ENCODE results near the gene ZNRF3. TPM values are rescaled to one million over a fixed set of nuclear protein-coding genes. Genes with fewer than 3 reads are reported as not detected.

Gene ZNRF3
- total RNA-seq, 1 donor from 2014 or later = 7.4 TPM

- DNase-seq = no peak
These were observed 208.9 kb downstream of the ZNRF3 start for GRCh38 chr22:29092243-29092642.

- DNase-seq = no peak
These were observed 209.7 kb downstream of the ZNRF3 start for GRCh38 chr22:29093030-29093429.

DNA sequence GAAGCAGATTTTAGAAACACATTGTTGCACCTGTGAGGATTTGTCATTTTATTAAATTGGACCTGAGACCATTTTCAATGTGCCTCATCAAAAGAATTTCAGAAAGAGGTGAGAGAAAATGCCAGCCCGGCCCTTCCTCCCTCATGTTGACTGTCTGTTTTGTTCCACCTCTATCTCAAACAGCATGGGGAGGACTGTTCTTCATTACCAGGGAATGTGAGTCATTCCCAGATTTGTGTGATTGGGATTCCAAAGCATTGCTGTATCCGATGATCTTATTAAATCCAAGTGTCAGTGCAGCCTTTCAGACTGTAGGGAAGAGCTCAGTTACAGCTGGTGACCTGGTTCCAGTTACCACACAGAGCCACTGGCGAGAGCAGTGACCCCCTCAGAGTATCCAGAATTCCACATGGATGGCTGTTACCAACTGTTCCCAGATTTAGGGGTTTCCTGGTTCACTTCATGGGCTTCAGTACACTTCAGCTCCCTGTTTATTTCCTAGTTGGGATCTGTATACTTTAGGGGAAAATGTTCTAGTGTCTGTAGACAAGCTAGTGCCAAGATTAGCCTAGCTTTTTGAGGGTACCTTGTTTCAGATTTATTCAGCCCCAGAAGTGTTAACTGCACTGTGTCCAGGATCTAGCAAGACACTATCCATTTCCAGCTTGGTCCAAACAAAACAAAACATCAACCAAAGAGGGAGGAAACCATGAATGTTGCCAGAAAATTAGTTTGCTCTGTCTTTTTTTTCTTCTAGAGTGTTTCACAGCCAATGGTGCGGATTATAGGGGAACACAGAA, 210.3 kb downstream of the ZNRF3 start:
- DNase-seq = peak; percentile 87

DNA sequence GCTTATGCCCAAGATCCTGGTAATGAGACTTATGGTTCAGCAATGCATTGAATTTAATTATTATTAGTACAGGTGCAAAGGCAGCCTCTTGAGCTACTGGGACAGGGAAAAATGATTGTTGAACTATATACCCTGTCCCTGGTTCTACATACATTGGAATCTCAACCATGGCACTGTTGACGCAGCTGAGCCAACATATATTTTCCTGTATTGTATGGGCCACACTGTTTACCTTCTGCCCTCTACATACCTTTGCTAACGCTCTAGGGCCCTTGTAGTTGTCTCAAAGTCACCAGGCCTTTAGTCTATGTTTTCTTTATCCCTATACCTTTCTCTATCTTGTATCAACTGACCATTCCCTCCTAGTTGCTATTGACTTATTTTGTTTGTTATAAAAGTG, 212.1 kb downstream of the ZNRF3 start:
- no peak for DNase-seq

DNA sequence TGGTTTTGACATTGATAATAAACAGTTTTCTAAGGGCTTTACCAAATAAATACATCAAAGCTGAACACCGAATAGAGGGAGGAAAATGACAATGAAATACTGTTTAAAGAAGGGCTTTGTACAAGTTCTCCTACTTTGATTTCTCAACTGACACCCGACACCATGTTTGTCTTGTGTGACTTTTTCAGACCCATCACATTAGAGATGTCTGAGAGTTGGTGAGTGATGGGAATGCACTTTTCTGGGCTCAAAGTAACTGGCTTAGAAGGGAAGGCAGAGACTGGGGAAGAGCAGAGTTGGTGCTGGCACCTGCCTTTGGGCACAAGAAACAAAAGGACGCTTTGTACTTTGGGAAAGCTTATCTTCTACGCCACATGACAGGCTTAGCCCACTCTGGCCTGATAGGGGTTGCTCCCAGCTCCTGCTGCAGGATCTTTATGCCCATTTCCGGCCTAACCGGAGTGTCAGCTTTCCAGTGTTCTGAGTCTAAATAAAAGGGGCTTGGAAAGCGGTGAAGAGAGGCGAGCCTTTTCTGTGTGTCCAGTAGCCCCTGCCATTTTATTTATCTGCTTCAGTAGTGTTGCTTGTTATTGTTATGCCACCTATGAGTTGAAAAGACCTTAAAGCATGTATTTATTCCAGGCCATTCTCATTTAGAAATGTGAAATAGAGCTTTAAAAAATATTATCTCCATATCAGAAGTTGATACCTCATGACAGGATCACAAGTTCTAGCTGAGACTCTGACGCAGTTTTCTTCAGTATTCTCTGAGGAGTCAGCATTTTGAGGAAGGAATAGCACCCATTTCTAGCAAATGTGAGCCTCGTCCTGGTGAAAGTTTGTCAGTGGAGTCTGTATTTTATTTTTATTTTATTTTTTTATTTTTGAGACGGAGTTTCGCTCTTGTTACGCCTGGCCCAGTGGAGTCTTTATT, 213.6 kb downstream of the ZNRF3 start:
- DNase-seq = no peak

GRCh38 chr22:29098296-29098695, 214.9 kb downstream of the ZNRF3 start:
- no peak for DNase-seq

DNA sequence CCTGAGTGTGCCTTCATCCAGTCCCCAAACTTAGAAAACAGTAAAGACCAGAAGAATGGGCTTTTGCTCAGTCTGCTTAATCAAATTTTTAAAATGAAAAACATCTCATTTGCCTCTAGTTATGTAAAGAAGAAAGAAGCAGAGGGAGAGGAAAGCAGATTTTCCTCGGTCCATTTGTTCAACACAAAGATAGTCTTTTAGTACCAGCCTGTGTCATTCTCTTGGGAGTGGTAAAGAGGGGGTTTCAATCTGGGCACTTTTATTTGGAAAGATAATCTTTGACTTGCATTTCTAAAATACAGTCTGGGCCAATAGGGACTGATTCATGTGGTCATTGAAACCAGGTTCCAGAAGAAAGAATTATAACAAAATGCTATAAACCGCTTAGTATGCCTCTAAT, 218.9 kb downstream of the ZNRF3 start:
- no peak for DNase-seq

DNA sequence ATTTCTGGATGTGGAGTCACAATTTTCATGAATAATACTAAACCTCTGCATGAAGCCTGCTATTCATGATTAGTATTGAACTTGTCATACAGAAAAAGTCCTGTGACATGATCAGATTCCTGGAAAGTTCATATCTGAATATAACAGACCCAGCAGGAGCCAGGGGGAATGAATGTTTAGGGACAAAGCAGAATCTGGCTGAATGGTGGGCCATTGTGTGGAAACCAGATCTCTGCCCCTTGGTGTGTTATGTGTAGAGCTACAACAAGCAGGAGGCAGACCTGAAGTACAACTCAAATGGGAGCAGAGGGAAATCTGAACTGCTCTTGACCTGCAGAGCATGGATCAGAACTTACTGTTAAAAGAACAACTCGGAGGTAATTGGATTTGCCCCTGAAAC, 219.7 kb downstream of the ZNRF3 start:
- no peak for DNase-seq

DNA sequence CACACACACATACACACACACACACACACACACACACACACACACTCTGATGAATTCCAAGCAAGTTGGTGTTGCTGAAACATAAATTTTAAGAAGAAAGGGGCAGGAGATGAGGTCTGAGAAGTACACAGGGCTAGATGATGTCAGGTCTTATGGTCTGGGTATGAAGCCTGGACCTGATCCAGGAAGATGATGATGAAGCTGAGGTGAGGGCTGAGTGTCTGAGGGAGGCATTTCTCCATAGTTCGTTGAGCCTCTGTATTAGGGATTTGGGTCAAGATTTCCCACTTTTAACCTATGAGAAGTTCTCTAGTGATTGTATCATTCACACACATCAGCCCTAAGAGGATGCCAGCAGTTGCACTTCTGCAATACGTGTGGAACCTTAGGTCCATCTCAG, 222.1 kb downstream of the ZNRF3 start:
- DNase-seq = no peak

DNA sequence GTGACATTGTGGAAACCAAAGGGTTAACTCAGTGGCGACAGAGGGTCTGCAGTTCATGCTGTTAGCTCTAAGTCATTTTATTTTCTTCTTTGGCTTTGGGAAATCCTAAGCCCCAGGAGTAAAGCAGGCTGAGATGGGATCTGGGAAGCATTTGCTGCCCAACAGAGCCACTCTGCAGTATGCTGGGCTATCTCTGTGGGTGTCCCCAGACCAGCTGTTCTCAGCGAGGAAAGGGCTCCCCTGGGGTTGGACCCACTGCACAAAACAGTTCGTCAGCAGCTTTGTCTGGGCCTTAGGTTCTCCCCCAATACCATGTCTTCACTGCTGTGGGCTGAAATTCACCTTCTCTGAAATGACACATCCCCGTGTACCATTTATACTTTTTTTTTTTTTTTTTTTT, 223.5 kb downstream of the ZNRF3 start:
- DNase-seq = no peak

Small RNA genes within 50 kb of the gene (small RNA-seq; reads per million reads assigned to genes)
- gene Z93930.1 (ENCODE audit: low replicate concordance) = not detected

Other genes with a start within 250 kb of the ZNRF3 start
- gene TTC28, start 203.7 kb upstream of the ZNRF3 start, total RNA-seq = 29.0 TPM
- gene CHEK2, start 141.8 kb upstream of the ZNRF3 start, total RNA-seq = 10.8 TPM
- 8.5 TPM for gene HSCB, start 141.5 kb upstream of the ZNRF3 start, total RNA-seq
- gene CCDC117, start 110.9 kb upstream of the ZNRF3 start, total RNA-seq = 18.7 TPM
- 97.8 TPM for gene XBP1, start 83.0 kb upstream of the ZNRF3 start, total RNA-seq
- gene C22orf31, start 178.3 kb downstream of the ZNRF3 start, total RNA-seq = 0.20 TPM
- 30.4 TPM for gene KREMEN1, start 189.5 kb downstream of the ZNRF3 start, total RNA-seq